ENCODE data around the gene PANX1.

GRCh38 chr11:94142308-94143281 is 14.0 kb downstream of the PANX1 start:
- TF ChIP-seq EZH2phosphoT487 (IDR thresholded peaks at IDR 0.05; ENCODE audit: low read depth) = no peak
- TF ChIP-seq, protein P1, sequence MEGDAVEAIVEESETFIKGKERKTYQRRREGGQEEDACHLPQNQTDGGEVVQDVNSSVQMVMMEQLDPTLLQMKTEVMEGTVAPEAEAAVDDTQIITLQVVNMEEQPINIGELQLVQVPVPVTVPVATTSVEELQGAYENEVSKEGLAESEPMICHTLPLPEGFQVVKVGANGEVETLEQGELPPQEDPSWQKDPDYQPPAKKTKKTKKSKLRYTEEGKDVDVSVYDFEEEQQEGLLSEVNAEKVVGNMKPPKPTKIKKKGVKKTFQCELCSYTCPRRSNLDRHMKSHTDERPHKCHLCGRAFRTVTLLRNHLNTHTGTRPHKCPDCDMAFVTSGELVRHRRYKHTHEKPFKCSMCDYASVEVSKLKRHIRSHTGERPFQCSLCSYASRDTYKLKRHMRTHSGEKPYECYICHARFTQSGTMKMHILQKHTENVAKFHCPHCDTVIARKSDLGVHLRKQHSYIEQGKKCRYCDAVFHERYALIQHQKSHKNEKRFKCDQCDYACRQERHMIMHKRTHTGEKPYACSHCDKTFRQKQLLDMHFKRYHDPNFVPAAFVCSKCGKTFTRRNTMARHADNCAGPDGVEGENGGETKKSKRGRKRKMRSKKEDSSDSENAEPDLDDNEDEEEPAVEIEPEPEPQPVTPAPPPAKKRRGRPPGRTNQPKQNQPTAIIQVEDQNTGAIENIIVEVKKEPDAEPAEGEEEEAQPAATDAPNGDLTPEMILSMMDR (IDR thresholded peaks at IDR 0.05; ENCODE audit: low read depth, low read length) = no peak
